ENCODE measurements around the gene OR2D2.

- TF ChIP-seq POLR2A (IDR thresholded peaks at IDR 0.05; ENCODE audit: low read depth, low read length) = no peak
- TF ChIP-seq NRF1 (conservative IDR thresholded peaks at IDR 0.05; ENCODE audit: low read depth, low read length) = no peak
- no peak for TF ChIP-seq EP300 (IDR thresholded peaks at IDR 0.05; ENCODE audit: borderline replicate concordance in 1 of 2, control insufficient read depth in 1 of 2, low read depth in 2 of 2, low read length in 2 of 2)
- TF ChIP-seq CTCF (IDR thresholded peaks at IDR 0.05 in 2 of 3, conservative IDR thresholded peaks at IDR 0.05 in 1 of 3; ENCODE audit: control insufficient read depth in 2 of 3, extremely low read depth in 1 of 3, insufficient read depth in 1 of 3, low read depth in 3 of 3, low read length in 3 of 3) = no peak
- TF ChIP-seq MYC (IDR thresholded peaks at IDR 0.05; ENCODE audit: insufficient read depth, insufficient read length, insufficient replicate concordance, low read length, severe bottlenecking) = no peak
- no peak for TF ChIP-seq SMAD1 (IDR thresholded peaks at IDR 0.05; ENCODE audit: low read depth, partially characterized antibody)
- no peak for TF ChIP-seq EZH2 (IDR thresholded peaks at IDR 0.05; ENCODE audit: borderline replicate concordance, control insufficient read depth, low read depth, low read length)
- no peak for TF ChIP-seq POLR2AphosphoS5 (IDR thresholded peaks at IDR 0.05; ENCODE audit: low read length)
- TF ChIP-seq YY1 (IDR thresholded peaks at IDR 0.05; ENCODE audit: low read depth, low read length) = no peak
These were observed 2.7 kb upstream of the OR2D2 start for GRCh38 chr11:6895010-6895409.

All from GM12878 (cell line).